DND-41 (cell line): ENCODE measurements around the gene FYB1.

Source experiments
- ATAC-seq: fragments of 200-7000 bp; cut with Tn5 transposase; 3 replicates; pipeline ENCODE4 v1.9.1; 2021; ENCODE audit warnings: low read depth; ENCODE audit not compliant: insufficient read depth
- DNase-seq: peaks from one replicate; pipeline ENCODE4 v3.0.0-alpha.2; 2020
- H2AFZ ChIP-seq: 2 replicates; pipeline ENCODE4 v1.6.0; 2012; ENCODE audit warnings: low read depth, low read length
- H3K27ac ChIP-seq: 2 replicates; pipeline ENCODE4 v1.5.1; 2012; ENCODE audit warnings: low read length, inconsistent platforms
- H3K27me3 ChIP-seq: fragments of 200-600 bp; sonication (generic); 2 replicates; pipeline ENCODE4 v1.6.0; 2012; ENCODE audit warnings: low read length, mild to moderate bottlenecking, inconsistent platforms; ENCODE audit not compliant: insufficient read depth, poor library complexity
- H3K36me3 ChIP-seq: 2 replicates; pipeline ENCODE4 v1.5.1; 2012; ENCODE audit warnings: low read length, inconsistent platforms; ENCODE audit not compliant: insufficient read depth
- H3K4me1 ChIP-seq: 2 replicates; pipeline ENCODE4 v1.5.1; 2012; ENCODE audit warnings: mild to moderate bottlenecking, low read length; ENCODE audit not compliant: insufficient read depth
- H3K4me2 ChIP-seq: 2 replicates; pipeline ENCODE4 v1.6.0; 2012; ENCODE audit warnings: mild to moderate bottlenecking, moderate library complexity, low read length, inconsistent platforms; ENCODE audit not compliant: insufficient read depth
- H3K4me3 ChIP-seq, 2 experiments: fragments of 200-600 bp in 1 of 2; shearing (Covaris generic) in 1 of 2; 2 replicates each; pipeline ENCODE4 v1.5.1; 2012 to 2016; ENCODE audit warnings: inconsistent platforms in 2 of 2, low read length in 2 of 2, mild to moderate bottlenecking in 2 of 2, low read depth in 1 of 2, moderate library complexity in 1 of 2
- H3K79me2 ChIP-seq: 2 replicates; pipeline ENCODE4 v1.6.0; 2012; ENCODE audit warnings: low read length, inconsistent platforms; ENCODE audit not compliant: insufficient read depth
- H3K9ac ChIP-seq: 2 replicates; pipeline ENCODE4 v1.6.0; 2012; ENCODE audit warnings: low read depth, mild to moderate bottlenecking, inconsistent platforms, low read length, moderate library complexity
- H3K9me3 ChIP-seq: 2 replicates; pipeline ENCODE4 v1.5.1; 2012; ENCODE audit warnings: low read length, moderate library complexity, mild to moderate bottlenecking, inconsistent platforms; ENCODE audit not compliant: insufficient read depth, severe bottlenecking
- H4K20me1 ChIP-seq: 2 replicates; pipeline ENCODE4 v1.6.0; 2012; ENCODE audit warnings: low read length; ENCODE audit not compliant: insufficient read depth
- EZH2 ChIP-seq: IDR thresholded peaks from 3 replicates; pipeline ENCODE4 v1.6.1; 2012; ENCODE audit warnings: borderline replicate concordance, low read depth, mild to moderate bottlenecking, moderate library complexity, low read length, inconsistent platforms; ENCODE audit not compliant: severe bottlenecking
- TF ChIP-seq, protein P1 (sequence below): IDR thresholded peaks from 2 replicates; pipeline ENCODE4 v1.5.1; 2012; ENCODE audit warnings: borderline replicate concordance, low read length, moderate library complexity, mild to moderate bottlenecking; ENCODE audit not compliant: poor library complexity, severe bottlenecking; ENCODE audit errors: extremely low read depth

The FYB1 gene

GRCh38 chr5:39151745-39152144 lies 67.6 kb downstream of the FYB1 start:
- no peak overlapping the region for H3K4me2 ChIP-seq
- no peaks in the 10 kb centered on the region for H3K27me3 ChIP-seq
- no peaks in the 10 kb centered on the region for H4K20me1 ChIP-seq
- no peak overlapping the region for H3K9ac ChIP-seq
- no peak for DNase-seq
- TF ChIP-seq, protein P1, sequence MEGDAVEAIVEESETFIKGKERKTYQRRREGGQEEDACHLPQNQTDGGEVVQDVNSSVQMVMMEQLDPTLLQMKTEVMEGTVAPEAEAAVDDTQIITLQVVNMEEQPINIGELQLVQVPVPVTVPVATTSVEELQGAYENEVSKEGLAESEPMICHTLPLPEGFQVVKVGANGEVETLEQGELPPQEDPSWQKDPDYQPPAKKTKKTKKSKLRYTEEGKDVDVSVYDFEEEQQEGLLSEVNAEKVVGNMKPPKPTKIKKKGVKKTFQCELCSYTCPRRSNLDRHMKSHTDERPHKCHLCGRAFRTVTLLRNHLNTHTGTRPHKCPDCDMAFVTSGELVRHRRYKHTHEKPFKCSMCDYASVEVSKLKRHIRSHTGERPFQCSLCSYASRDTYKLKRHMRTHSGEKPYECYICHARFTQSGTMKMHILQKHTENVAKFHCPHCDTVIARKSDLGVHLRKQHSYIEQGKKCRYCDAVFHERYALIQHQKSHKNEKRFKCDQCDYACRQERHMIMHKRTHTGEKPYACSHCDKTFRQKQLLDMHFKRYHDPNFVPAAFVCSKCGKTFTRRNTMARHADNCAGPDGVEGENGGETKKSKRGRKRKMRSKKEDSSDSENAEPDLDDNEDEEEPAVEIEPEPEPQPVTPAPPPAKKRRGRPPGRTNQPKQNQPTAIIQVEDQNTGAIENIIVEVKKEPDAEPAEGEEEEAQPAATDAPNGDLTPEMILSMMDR, result no peak
- no peak for TF ChIP-seq EZH2
- H3K4me3 ChIP-seq, result no peak overlapping the region
- H2AFZ ChIP-seq, result no peak overlapping the region
- no peak overlapping the region for H3K27ac ChIP-seq
- no peaks in the 10 kb centered on the region for H3K9me3 ChIP-seq
- H3K36me3 ChIP-seq, result no peaks in the 10 kb centered on the region; the same call in 1 of the 2 replicates
- no peak for ATAC-seq
- peaks cover 10% of the 10 kb centered on the region for H3K4me1 ChIP-seq
- H3K79me2 ChIP-seq, result no peaks in the 10 kb centered on the region

DNA sequence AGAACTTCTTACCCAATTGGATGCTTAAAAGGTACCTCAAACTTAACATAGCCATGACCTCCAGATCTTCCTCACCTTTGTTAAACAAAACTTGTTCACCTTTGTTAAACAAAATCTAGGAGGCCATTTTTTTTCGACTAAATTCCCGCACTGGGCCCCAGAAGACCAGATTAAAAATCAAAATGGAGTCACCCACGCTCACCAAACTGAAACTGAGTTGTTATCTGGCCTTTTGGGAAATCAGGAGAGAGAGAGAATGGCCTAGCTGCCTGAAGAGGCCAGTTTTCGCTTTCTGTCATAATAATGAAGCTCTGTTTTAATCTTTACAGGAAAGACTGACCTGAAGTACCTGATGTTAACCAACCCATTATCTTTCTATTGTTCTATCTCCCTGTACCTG lies 69.4 kb downstream of the FYB1 start:
- Histone ChIP-seq H3K27me3 (no peaks in the 10 kb centered on the region), H3K9me3 (no peaks in the 10 kb centered on the region), H3K27ac (peak overlapping the region; percentile 54), H3K9ac (no peak overlapping the region), H3K79me2 (no peaks in the 10 kb centered on the region), H3K4me3 (no peak overlapping the region), H3K4me1 (peaks cover 10% of the 10 kb centered on the region), H3K36me3 (no peaks in the 10 kb centered on the region; the same call in 1 of the 2 replicates), H3K4me2 (no peak overlapping the region), H4K20me1 (no peaks in the 10 kb centered on the region), H2AFZ (peak overlapping the region; percentile 53; the same call in 1 of the 2 replicates)
- no peak for ATAC-seq
- TF ChIP-seq, protein P1, result no peak
- no peak for TF ChIP-seq EZH2
- DNase-seq, result no peak

DNA sequence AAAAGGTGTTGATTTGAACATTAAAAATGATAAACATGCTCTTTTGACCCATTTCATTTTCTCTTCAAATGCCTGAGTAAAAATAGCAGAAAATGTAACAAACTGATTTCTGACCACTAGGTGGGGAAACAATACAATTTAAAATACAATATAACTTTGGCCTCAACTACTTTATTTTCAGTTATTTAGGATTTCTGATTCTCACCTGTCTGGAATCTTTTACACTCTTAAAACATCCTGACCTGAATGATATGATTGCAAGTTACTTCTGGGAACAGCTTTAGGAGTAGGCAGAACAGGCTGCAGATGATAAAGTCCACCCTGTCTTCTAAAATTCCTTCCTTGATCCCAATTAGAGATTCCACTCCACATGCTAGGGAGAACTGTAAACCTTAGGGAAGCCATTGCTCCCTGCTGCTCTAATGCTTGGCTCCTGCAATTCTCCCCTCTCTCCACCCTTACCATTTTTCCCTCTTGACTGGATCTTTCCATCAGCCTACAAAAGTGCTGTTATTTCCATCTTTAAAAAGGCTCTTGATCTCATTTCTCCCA lies 70.3 kb downstream of the FYB1 start:
- Histone ChIP-seq H3K4me3 (no peak overlapping the region), H3K4me1 (peaks cover 10% of the 10 kb centered on the region), H3K27ac (peak overlapping the region; percentile 54), H3K9me3 (no peaks in the 10 kb centered on the region), H3K9ac (no peak overlapping the region), H3K27me3 (no peaks in the 10 kb centered on the region), H3K79me2 (no peaks in the 10 kb centered on the region), H3K36me3 (no peaks in the 10 kb centered on the region; the same call in 1 of the 2 replicates), H2AFZ (peak overlapping the region; percentile 53), H3K4me2 (no peak overlapping the region), H4K20me1 (no peaks in the 10 kb centered on the region)
- peak; percentile 75 for ATAC-seq
- TF ChIP-seq, protein P1, result peak; percentile 65
- no peak for TF ChIP-seq EZH2
- no peak for DNase-seq
